Lower lobe of right lung (tissue), 2 donors: ENCODE results near the gene MAPKBP1. TPM values are rescaled to one million over a fixed set of nuclear protein-coding genes. Genes with fewer than 3 reads are reported as not detected.
A peak's percentile ranks its signal among the peaks of the same experiment; 100 is the strongest.

Experiments
- ATAC-seq, 2 donors: fragments of 200-7000 bp; cut with Tn5 transposase; one replicate each; pipeline ENCODE4 v1.9.1; 2020 to 2022; ENCODE audit warnings: mild to moderate bottlenecking in 2 of 2, moderate library complexity in 2 of 2
- DNase-seq: peaks from one replicate; pipeline ENCODE4 v3.0.0-alpha.2; 2020
- H3K27ac ChIP-seq: fragments of 200-600 bp; one replicate; pipeline ENCODE4 v1.8.0; 2022
- H3K27me3 ChIP-seq: fragments of 200-600 bp; one replicate; pipeline ENCODE4 v1.8.0; 2022; ENCODE audit warnings: low read depth
- H3K36me3 ChIP-seq: fragments of 200-600 bp; one replicate; pipeline ENCODE4 v1.8.0; 2022; ENCODE audit warnings: mild to moderate bottlenecking
- H3K4me1 ChIP-seq: fragments of 200-600 bp; one replicate; pipeline ENCODE4 v1.8.0; 2022
- H3K4me3 ChIP-seq: fragments of 200-600 bp; one replicate; pipeline ENCODE4 v1.8.0; 2022; ENCODE audit warnings: mild to moderate bottlenecking
- H3K9me3 ChIP-seq: fragments of 200-600 bp; one replicate; pipeline ENCODE4 v1.8.0; 2022
- CTCF ChIP-seq: fragments of 200-600 bp; IDR thresholded peaks from one replicate; pipeline ENCODE4 v1.8.0; 2022; ENCODE audit warnings: antibody characterized with exemption, mild to moderate bottlenecking
- intact Hi-C: fragments of 100-400 bp; cut with DNase I; formaldehyde crosslinking; loops from one replicate; pipeline ENCODE4 v1.11.0; 2022
- total RNA-seq: library from RNA; stranded (reverse); fragmentation: NEBNext Ultra II Directional; extraction: Animal tissue kit (Norgen Biotek cat#: 25700); gene quantifications from one replicate; pipeline ENCODE4 v1.2.1, GENCODE V29; 2021
- donor health status: DM: no; HTN: yes; CAD: no; lungs with severe emphysema.

The MAPKBP1 gene
- total RNA-seq, 1 donor from 2014 or later: 17.0 TPM

DNA sequence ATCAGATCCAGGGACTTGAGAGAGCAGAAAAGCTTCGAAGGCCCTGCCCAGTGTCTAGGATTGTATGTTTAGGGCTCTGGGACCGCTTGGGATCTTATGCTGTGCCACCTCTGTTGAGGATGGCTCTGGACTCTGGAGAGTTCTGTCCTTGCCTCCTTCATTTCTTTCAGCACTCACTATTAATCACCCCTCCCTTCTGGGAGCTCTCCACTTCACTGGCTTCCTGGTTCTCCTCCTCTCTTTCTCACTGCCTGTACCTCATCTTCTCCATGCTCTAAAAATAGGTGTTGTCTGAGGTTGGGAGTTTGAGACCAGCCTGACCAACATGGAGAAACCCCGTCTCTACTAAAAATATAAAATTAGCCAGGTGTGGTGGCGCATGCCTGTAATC, 17.3 kb downstream of the MAPKBP1 start:
- intact Hi-C loops: no loop called here
- Histone ChIP-seq H3K27me3 (no peaks in the 10 kb centered on the region), H3K9me3 (no peaks in the 10 kb centered on the region), H3K27ac (peak overlapping the region; percentile 70), H3K36me3 (no peaks in the 10 kb centered on the region), H3K4me1 (peaks cover 34% of the 10 kb centered on the region), H3K4me3 (no peak overlapping the region)
- DNase-seq (no peak), ATAC-seq (no peak)
- TF ChIP-seq CTCF: no peak

GRCh38 chr15:41792000-41792637, 17.8 kb downstream of the MAPKBP1 start:
- DNase-seq (no peak), ATAC-seq (no peak)
- Histone ChIP-seq H3K4me3 (no peak overlapping the region), H3K27me3 (no peaks in the 10 kb centered on the region), H3K4me1 (peaks cover 40% of the 10 kb centered on the region), H3K36me3 (no peaks in the 10 kb centered on the region), H3K27ac (peak overlapping the region; percentile 70), H3K9me3 (no peaks in the 10 kb centered on the region)
- TF ChIP-seq CTCF: no peak
- intact Hi-C loops: no loop called here

GRCh38 chr15:41794081-41794480, 19.8 kb downstream of the MAPKBP1 start:
- Histone ChIP-seq H3K27me3 (no peaks in the 10 kb centered on the region), H3K36me3 (no peaks in the 10 kb centered on the region), H3K9me3 (no peaks in the 10 kb centered on the region), H3K4me3 (no peak overlapping the region), H3K4me1 (peaks cover 42% of the 10 kb centered on the region), H3K27ac (no peak overlapping the region)
- DNase-seq (no peak), ATAC-seq (no peak)
- intact Hi-C loops: no loop called here
- TF ChIP-seq CTCF: no peak

DNA sequence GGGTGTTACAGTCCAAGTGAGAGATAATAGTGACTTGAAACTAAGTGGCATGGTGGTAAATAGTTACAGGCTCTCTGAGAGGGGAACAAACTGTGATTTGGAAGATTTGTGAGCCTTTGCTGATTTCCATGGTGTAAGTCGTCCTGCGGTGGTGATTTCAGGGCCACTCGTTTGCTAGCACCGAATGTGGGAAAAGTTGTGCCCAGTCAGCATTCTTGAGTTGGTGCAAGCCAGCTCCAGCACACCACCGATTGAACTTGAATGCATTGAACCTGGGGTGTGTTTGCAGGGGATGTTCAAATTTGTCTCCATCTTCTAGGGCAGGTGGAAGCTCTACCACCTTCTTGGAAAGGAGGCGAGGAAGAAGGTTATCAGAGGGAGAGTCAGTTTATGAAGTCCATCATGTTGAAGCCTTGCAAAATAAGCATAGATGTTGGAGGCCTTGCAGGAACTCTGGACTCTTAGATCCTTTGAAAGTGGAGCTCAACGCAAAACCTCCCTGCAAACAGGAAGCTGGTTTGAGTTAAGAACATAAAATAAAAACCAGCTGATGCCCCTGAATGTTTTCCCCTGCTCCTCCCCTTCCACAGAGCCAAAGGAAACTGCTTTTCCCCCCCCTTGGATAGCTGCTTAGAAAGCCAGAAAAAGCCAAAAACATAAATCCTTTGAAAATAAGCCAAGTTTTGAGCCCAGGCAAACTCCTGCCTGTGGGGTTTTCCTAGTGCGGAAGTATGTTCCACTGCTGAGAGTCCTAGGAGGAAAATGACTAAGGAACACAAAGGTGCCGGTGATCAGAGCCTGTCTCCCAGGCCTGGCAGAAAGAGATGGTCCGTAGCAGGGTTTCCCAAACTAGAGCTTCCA, 21.9 kb downstream of the MAPKBP1 start:
- ATAC-seq: no peak
- DNase-seq: no peak
- Histone ChIP-seq H3K36me3 (peaks cover 13% of the 10 kb centered on the region), H3K27me3 (no peaks in the 10 kb centered on the region), H3K4me1 (peaks cover 25% of the 10 kb centered on the region), H3K4me3 (no peak overlapping the region), H3K27ac (no peak overlapping the region), H3K9me3 (no peaks in the 10 kb centered on the region)
- no peak for TF ChIP-seq CTCF
- intact Hi-C loops: no loop called here

DNA sequence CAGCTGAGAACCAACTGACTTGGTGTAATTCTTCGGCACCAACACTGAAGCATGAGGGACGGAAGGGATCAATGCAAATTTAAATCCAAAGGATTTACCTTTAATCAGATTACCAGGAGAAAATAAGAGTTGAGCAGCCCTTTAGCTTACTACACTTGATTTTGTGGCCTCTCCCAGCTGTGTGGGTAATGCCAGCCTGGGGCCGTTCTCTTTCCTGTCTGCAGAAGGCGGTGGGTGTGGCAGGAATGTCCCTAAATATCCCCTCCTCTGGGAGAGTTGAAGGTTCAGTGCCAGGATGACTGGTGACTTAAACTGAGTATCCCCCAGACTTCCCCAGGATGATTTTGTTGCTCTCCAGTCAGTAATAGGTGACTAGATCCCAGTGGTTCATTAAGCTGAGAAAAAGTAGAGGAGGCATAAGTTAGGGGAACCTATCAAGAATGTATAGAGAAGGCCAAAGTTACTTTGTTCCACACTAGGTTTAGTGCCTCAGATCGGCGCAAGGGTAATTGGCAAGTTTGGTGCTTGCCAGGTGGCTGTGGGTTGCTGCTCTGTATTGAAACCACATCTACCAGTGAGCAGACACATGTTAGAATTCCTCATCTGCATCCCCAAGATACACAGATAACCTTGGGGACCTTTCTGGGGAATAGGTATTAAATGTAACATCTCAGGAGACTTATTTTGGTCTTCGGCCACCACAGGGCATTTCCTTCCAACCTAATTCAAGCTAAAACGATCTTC, 23.1 kb downstream of the MAPKBP1 start:
- peaks cover 18% of the 10 kb centered on the region for H3K4me1 ChIP-seq
- H3K27ac ChIP-seq: no peak overlapping the region
- H3K4me3 ChIP-seq: no peak overlapping the region
- intact Hi-C loops: no loop called here
- H3K9me3 ChIP-seq: no peaks in the 10 kb centered on the region
- peaks cover 19% of the 10 kb centered on the region for H3K36me3 ChIP-seq
- TF ChIP-seq CTCF: no peak
- no peak for ATAC-seq
- no peak for DNase-seq
- no peaks in the 10 kb centered on the region for H3K27me3 ChIP-seq
